ENCODE measurements around the gene BSDC1.

DNA sequence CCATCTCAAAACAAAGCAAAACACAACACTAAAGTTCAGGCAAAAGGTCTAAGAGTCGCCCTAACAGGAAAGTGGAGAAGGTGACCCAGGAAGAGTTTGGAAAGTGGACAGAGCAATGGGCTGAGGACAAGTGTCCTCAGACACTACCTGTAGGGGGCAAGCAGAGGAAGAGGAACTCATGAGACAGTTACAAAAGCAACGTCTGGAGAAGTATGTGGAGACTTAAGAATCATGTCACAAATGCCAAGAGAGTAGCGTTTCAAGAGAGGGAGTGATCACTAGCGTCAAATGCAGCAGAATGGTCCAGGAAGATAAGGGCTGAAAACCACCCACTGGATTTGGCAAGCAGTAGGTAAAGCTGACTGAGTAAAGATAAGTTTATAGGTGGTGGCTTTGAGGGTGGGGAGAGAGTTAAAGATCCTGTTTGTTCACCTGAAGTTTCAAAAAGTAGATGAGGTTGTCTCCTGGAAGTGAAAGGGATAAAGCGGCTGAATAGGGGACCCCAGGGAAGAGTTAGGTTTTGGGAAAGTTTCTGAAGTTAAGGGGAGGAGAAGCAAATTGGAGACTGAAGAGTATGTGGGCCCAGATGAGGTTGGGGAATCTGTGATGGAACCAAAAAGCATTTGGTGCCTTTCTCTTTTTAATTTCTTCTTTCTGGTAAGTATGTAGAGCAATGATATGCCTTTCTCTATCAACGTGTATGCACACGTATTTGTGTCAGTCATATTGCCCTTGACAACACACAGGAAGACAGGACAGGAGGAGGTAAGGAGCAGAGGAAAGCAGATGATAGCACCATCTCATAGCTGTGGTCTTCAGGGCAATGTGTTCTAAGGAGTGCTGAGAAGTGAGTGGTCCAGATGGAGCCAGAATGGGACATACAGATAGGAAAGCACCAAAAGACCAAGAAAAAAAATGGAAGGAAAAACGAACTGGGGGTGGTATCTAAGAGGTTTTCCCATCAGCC lies 3.1 kb downstream of the BSDC1 start:
- TF ChIP-seq, protein P1, sequence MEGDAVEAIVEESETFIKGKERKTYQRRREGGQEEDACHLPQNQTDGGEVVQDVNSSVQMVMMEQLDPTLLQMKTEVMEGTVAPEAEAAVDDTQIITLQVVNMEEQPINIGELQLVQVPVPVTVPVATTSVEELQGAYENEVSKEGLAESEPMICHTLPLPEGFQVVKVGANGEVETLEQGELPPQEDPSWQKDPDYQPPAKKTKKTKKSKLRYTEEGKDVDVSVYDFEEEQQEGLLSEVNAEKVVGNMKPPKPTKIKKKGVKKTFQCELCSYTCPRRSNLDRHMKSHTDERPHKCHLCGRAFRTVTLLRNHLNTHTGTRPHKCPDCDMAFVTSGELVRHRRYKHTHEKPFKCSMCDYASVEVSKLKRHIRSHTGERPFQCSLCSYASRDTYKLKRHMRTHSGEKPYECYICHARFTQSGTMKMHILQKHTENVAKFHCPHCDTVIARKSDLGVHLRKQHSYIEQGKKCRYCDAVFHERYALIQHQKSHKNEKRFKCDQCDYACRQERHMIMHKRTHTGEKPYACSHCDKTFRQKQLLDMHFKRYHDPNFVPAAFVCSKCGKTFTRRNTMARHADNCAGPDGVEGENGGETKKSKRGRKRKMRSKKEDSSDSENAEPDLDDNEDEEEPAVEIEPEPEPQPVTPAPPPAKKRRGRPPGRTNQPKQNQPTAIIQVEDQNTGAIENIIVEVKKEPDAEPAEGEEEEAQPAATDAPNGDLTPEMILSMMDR (conservative IDR thresholded peaks at IDR 0.05 in 1 of 2, IDR thresholded peaks at IDR 0.05 in 1 of 2; ENCODE audit: low read depth in 1 of 2, low read length in 2 of 2): no peak
- TF ChIP-seq EZH2 (IDR thresholded peaks at IDR 0.05; ENCODE audit: low read length, missing control alignments): no peak

Measured in fibroblast of lung (primary cell).